ENCODE results near the gene CD302. TPM values are rescaled to one million over a fixed set of nuclear protein-coding genes. Genes with fewer than 3 reads are reported as not detected.
"Not testable (repeated sequence)": the region's sequence is repeated elsewhere in the genome, so short reads cannot be mapped to it uniquely, and the experiment has no call there.

CD302 gene
- total RNA-seq, 1 experiment from 2014 or later: 0.68 TPM

DNA sequence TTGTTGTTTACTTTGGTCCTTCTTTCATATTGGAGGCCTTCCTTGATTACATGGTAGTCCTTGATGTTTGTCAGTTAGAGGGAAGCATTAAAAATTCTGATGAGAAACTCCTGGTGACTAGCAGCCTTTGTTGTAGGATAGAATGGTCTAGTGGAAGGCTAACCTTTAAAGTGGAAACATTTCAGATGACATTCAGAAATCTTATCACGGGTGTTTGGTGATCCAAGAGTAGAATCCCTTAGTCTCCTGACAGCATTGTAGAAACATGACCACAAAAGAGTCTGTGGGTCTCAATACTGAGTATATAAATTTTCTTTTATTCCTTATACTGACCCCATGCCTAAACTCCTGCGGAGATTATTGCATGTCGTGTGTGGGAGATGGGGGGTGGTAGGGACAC is 72.3 kb downstream of the CD302 start:
- Histone ChIP-seq H3K23me2 (ENCODE audit: insufficient read length, low read depth, low read length, poor library complexity, severe bottlenecking) (no peaks in the 10 kb centered on the region), H4K20me1 (ENCODE audit: control insufficient read depth, insufficient read depth, insufficient read length) (no peaks in the 10 kb centered on the region), H3T11ph (ENCODE audit: low read length) (no peak overlapping the region), H3K4me1 (ENCODE audit: insufficient read depth, low read length) (no peaks in the 10 kb centered on the region), H4K91ac (ENCODE audit: insufficient read length, low read depth, low read length) (no peak overlapping the region), H3K27me3 (ENCODE audit: insufficient read depth, low read length) (no peaks in the 10 kb centered on the region), H2BK5ac (ENCODE audit: insufficient read length, low read length) (no peak overlapping the region), H4K5ac (ENCODE audit: insufficient read length, low read depth, low read length) (no peak overlapping the region), H3K23ac (ENCODE audit: insufficient read length, low read depth, low read length) (no peak overlapping the region), H3K9me3 (ENCODE audit: control insufficient read depth, low read depth, low read length) (no peaks in the 10 kb centered on the region), H2BK120ac (ENCODE audit: low read depth, low read length, poor library complexity, severe bottlenecking) (no peak overlapping the region), H3K14ac (ENCODE audit: insufficient read depth, low read length) (no peak overlapping the region), H2AFZ (ENCODE audit: low read length) (no peak overlapping the region), H3K18ac (ENCODE audit: insufficient read length, low read depth, low read length) (no peak overlapping the region), H2BK15ac (ENCODE audit: low read depth, low read length) (no peak overlapping the region), H3K79me2 (ENCODE audit: insufficient read depth, low read length) (peaks cover 47% of the 10 kb centered on the region), H3K27ac (ENCODE audit: insufficient read length, low read depth, low read length) (no peak overlapping the region), H2BK12ac (ENCODE audit: insufficient read length, low read depth, low read length) (no peak overlapping the region), H3K4ac (ENCODE audit: low read depth, low read length) (no peak overlapping the region), H4K8ac (replicated peaks; ENCODE audit: insufficient read length, low read depth, low read length) (no peak overlapping the region), H3K79me1 (ENCODE audit: insufficient read depth, low read depth, low read length, poor library complexity, severe bottlenecking) (no peaks in the 10 kb centered on the region), H3K56ac (ENCODE audit: insufficient read length, low read depth, low read length) (no peak overlapping the region), H3K4me2 (ENCODE audit: insufficient read depth, insufficient read length, low read length) (no peak overlapping the region), H2BK20ac (ENCODE audit: low read depth, low read length, poor library complexity, severe bottlenecking) (no peak overlapping the region), H3K9ac (ENCODE audit: extremely low read depth, insufficient read length, low read length) (no peak overlapping the region), H2AK5ac (ENCODE audit: insufficient read length, low read length) (no peak overlapping the region)
- Mint-ChIP-seq H3K4me3 (no peak overlapping the region), H3K9me3 (peaks cover 5 to 14% of the 10 kb centered on the region in 2 experiments; a peak in 4 of 5 replicates), H3K27me3 (ENCODE audit: low read depth) (no peaks in the 10 kb centered on the region), H3K36me3 (ENCODE audit: insufficient read depth in 1 of 3, low read depth in 3 of 3) (peaks cover 34 to 66% (median 55%) of the 10 kb centered on the region in 3 experiments), H3K4me1 (peaks cover 8 to 17% of the 10 kb centered on the region in 2 experiments; a peak in 3 of 4 replicates), H3K27ac (peak overlapping the region in 1 of 3 experiments; percentile 61; a peak in 2 of 7 replicates)
- TF ChIP-seq, protein P1, sequence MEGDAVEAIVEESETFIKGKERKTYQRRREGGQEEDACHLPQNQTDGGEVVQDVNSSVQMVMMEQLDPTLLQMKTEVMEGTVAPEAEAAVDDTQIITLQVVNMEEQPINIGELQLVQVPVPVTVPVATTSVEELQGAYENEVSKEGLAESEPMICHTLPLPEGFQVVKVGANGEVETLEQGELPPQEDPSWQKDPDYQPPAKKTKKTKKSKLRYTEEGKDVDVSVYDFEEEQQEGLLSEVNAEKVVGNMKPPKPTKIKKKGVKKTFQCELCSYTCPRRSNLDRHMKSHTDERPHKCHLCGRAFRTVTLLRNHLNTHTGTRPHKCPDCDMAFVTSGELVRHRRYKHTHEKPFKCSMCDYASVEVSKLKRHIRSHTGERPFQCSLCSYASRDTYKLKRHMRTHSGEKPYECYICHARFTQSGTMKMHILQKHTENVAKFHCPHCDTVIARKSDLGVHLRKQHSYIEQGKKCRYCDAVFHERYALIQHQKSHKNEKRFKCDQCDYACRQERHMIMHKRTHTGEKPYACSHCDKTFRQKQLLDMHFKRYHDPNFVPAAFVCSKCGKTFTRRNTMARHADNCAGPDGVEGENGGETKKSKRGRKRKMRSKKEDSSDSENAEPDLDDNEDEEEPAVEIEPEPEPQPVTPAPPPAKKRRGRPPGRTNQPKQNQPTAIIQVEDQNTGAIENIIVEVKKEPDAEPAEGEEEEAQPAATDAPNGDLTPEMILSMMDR (conservative IDR thresholded peaks at IDR 0.05): no peak
- no peak for DNase-seq
- no CpG with 5 or more reads among the region's 3 CpGs for WGBS (ENCODE audit: extremely low coverage, insufficient read length, low lambda C conversion rate)

DNA sequence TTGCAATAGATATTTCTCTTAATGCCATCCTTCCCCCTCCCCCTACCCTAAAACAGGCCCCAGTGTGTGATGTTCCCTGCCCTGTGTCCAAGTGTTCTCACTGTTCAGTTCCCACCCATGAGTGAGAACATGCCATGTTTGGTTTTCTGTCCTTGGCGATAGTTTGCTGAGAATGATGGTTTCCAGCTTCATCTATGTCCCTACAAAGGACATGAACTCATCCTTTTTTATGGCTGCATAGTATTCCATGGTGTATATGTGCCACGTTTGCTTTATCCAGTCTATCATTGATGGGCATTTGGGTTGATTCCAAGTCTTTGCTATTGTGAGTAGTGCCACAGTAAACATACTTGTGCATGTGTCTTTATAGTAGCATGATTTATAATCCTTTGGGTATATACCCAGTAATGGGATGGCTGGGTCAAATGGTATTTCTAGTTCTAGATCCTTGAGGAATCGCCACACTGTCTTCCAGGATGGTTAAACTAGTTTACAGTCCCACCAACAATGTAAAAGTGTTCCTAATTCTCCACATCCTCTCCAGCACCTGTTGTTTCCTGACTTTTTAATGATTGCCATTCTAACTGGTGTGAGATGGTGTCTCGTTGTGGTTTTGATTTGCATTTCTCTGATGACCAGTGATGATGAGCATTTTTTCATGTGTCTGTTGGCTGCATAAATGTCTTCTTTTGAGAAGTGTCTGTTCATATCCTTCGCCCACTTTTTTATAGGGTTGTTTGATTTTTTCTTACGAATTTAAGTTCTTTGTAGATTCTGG is 73.0 kb downstream of the CD302 start:
- H2AFZ ChIP-seq (ENCODE audit: low read length); H3K23ac ChIP-seq (ENCODE audit: insufficient read length, low read depth, low read length); H3K9me3 ChIP-seq (ENCODE audit: control insufficient read depth, low read depth, low read length); H4K20me1 ChIP-seq (ENCODE audit: control insufficient read depth, insufficient read depth, insufficient read length); H2BK15ac ChIP-seq (ENCODE audit: low read depth, low read length); H4K8ac ChIP-seq (replicated peaks; ENCODE audit: insufficient read length, low read depth, low read length); H4K5ac ChIP-seq (ENCODE audit: insufficient read length, low read depth, low read length); H2BK12ac ChIP-seq (ENCODE audit: insufficient read length, low read depth, low read length); H3K56ac ChIP-seq (ENCODE audit: insufficient read length, low read depth, low read length); H2BK20ac ChIP-seq (ENCODE audit: low read depth, low read length, poor library complexity, severe bottlenecking); H3K23me2 ChIP-seq (ENCODE audit: insufficient read length, low read depth, low read length, poor library complexity, severe bottlenecking); H2BK120ac ChIP-seq (ENCODE audit: low read depth, low read length, poor library complexity, severe bottlenecking); H3K27me3 ChIP-seq (ENCODE audit: insufficient read depth, low read length); H3K27ac ChIP-seq (ENCODE audit: insufficient read length, low read depth, low read length); H3T11ph ChIP-seq (ENCODE audit: low read length); H2AK5ac ChIP-seq (ENCODE audit: insufficient read length, low read length); H2BK5ac ChIP-seq (ENCODE audit: insufficient read length, low read length); H3K4me2 ChIP-seq (ENCODE audit: insufficient read depth, insufficient read length, low read length); H3K27me3 Mint-ChIP-seq (ENCODE audit: low read depth); H3K18ac ChIP-seq (ENCODE audit: insufficient read length, low read depth, low read length); H3K4ac ChIP-seq (ENCODE audit: low read depth, low read length); H3K79me1 ChIP-seq (ENCODE audit: insufficient read depth, low read depth, low read length, poor library complexity, severe bottlenecking); DNase-seq; H3K4me3 Mint-ChIP-seq; H3K14ac ChIP-seq (ENCODE audit: insufficient read depth, low read length); H3K4me1 ChIP-seq (ENCODE audit: insufficient read depth, low read length); H4K91ac ChIP-seq (ENCODE audit: insufficient read length, low read depth, low read length); H3K9ac ChIP-seq (ENCODE audit: extremely low read depth, insufficient read length, low read length): not testable (repeated sequence)
- peaks cover 5 to 14% of the 10 kb centered on the region in 2 experiments; a peak in 4 of 5 replicates for H3K9me3 Mint-ChIP-seq
- peaks cover 52% of the 10 kb centered on the region for H3K79me2 ChIP-seq (ENCODE audit: insufficient read depth, low read length)
- H3K36me3 Mint-ChIP-seq (ENCODE audit: insufficient read depth in 1 of 3, low read depth in 3 of 3): peaks cover 34 to 65% (median 54%) of the 10 kb centered on the region in 3 experiments
- H3K4me1 Mint-ChIP-seq: peaks cover 13 to 17% of the 10 kb centered on the region in 2 experiments; a peak in 3 of 4 replicates
- H3K27ac Mint-ChIP-seq: peak overlapping the region in 1 of 3 experiments; percentile 61; a peak in 2 of 7 replicates
- WGBS (ENCODE audit: extremely low coverage, insufficient read length, low lambda C conversion rate): no CpG with 5 or more reads among the region's 6 CpGs
